Stimulated activated effector memory CD8-positive, alpha-beta T cell treated with anti-CD3 and anti-CD28 coated beads, Interleukin-12 subunit alpha, Interleukin-12 subunit beta, amount 100 ng/mL, for 72 hours (primary cell): ENCODE measurements around the gene IGSF21.

Source experiments
- ATAC-seq: fragments of 150-1000 bp; cut with Tn5 transposase; 2 replicates; pipeline ENCODE4 v1.10.0; 2021
- DNase-seq, 2 donors: peaks; one replicate each; pipeline ENCODE4 v3.0.0; 2021 to 2022; ENCODE audit warnings: low spot score in 2 of 2
- H3K27ac Mint-ChIP-seq: one replicate; pipeline ENCODE4 v1.8.0; 2022; ENCODE audit warnings: mild to moderate bottlenecking, mixed read lengths
- H3K36me3 Mint-ChIP-seq: one replicate; pipeline ENCODE4 v1.8.0; 2022; ENCODE audit warnings: mild to moderate bottlenecking, mixed read lengths
- H3K4me1 Mint-ChIP-seq: one replicate; pipeline ENCODE4 v1.8.0; 2022; ENCODE audit warnings: mixed read lengths
- H3K4me3 Mint-ChIP-seq: one replicate; pipeline ENCODE4 v1.8.0; 2022; ENCODE audit warnings: mild to moderate bottlenecking, mixed read lengths
- H3K9me3 Mint-ChIP-seq: one replicate; pipeline ENCODE4 v1.8.0; 2022; ENCODE audit warnings: mixed read lengths

IGSF21 gene

DNA sequence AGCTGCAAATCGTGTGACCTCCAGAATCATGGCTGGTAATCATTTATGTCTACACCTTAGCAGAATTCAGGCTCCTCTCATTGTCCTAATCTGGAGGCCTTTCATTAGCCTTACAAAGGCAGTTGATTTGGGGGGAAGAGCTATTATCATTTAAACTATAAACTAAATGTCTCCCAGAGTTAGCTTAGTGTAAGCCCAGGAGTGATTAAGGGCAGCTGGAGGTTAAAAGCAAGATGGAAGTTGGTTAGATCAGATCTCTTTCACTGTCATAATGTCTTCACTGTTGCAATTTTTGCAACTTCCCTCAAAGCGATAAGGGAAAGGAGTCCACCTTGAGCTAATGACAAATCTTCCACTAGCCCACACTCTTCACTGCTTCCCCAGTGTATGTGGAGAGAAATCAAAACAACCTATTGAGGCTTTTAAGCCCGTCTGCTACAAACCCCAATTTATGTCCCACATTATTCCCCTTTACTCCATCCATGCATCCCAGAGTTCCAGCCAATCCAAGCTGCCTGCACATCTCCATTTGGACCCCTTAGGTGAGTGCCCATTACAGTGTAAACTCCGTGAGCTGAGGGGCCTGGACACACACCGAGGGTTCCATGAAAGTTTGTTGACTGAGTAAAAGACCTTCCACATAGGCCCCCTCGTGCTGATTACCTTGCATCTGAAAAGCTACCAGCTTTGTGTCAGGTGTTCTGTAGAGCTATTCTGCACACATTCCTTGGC, 311.7 kb downstream of the IGSF21 start:
- no peak for DNase-seq
- Mint-ChIP-seq H3K36me3 (no peaks in the 10 kb centered on the region), H3K9me3 (peaks cover 3% of the 10 kb centered on the region), H3K27ac (no peak overlapping the region), H3K4me1 (no peaks in the 10 kb centered on the region), H3K4me3 (no peak overlapping the region)
- ATAC-seq: no peak

DNA sequence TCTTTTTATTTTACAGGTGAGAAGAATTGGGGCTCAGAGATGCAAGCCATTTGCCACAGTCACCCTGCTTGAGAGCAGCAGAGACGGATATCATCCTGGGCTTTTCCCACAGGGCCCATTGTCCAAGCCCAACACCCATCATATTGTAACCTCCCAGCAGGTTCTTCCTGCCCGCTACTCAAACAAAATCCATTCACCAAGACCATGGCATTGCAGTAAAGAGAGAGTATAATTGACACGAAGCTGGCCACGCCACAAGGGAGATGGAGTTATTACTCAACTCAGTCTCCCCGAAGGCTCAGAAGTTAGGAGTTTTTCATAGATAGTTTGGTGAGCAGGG, 312.2 kb downstream of the IGSF21 start:
- no peak overlapping the region for H3K27ac Mint-ChIP-seq
- no peaks in the 10 kb centered on the region for H3K36me3 Mint-ChIP-seq
- ATAC-seq (no peak), DNase-seq (no peak)
- no peaks in the 10 kb centered on the region for H3K4me1 Mint-ChIP-seq
- H3K9me3 Mint-ChIP-seq: peaks cover 2% of the 10 kb centered on the region
- H3K4me3 Mint-ChIP-seq: no peak overlapping the region

DNA sequence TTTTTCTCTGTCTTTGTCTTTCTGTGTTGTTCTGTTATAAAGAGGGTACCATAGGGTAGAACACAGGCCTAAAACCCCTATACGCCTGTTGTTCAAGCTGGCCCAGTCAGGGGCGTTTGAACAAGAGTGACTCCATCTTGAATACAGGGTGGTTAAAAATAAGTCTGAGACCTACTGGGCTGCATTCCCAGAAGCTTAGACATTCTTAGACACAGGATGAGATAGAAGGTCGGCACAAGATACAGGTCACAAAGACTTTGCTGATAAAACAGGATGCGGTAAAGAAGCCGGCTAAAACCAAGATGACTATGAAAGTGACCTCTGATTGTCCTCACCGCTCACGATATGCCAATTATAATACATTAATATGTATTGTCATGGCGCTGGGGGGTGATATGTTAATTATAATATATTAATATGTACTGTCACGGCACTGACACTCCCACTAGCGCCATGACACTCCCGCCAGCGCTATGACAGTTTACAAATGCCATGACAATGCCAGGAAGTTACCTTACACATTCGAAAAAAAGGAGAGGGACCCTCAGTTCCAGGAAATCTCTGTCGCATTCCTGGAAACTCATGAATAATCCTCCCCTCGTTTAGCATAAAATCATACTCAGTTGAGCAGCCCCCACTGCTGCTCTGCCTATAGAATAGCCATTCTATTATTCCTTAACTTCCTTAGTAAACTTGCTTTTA, 314.6 kb downstream of the IGSF21 start:
- H3K27ac Mint-ChIP-seq: no peak overlapping the region
- H3K4me3 Mint-ChIP-seq: no peak overlapping the region
- DNase-seq: no peak
- no peaks in the 10 kb centered on the region for H3K36me3 Mint-ChIP-seq
- peaks cover 2% of the 10 kb centered on the region for H3K9me3 Mint-ChIP-seq
- H3K4me1 Mint-ChIP-seq: no peaks in the 10 kb centered on the region
- ATAC-seq: no peak

DNA sequence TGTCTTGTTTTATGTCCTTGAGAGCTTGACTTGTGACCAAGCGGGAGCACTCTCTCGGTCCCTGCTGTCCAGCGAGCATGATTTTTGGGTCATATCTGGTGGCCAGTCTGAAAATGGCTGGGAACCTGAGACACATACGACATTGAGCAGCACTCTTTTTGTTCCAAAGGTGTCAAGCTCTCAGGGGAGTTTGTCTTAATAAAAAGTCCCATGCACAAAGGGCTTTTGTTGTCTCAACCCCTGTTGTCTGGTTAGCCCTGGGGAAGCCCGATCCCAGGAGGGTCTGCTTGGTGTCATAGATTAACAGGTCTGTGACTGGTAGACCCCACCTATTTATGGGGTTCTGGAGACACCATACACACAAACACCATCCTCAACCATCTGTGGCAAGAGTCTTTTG, 315.4 kb downstream of the IGSF21 start:
- no peaks in the 10 kb centered on the region for H3K36me3 Mint-ChIP-seq
- H3K9me3 Mint-ChIP-seq: peaks cover 2% of the 10 kb centered on the region
- DNase-seq (no peak), ATAC-seq (no peak)
- H3K4me3 Mint-ChIP-seq: no peak overlapping the region
- H3K27ac Mint-ChIP-seq: no peak overlapping the region
- no peaks in the 10 kb centered on the region for H3K4me1 Mint-ChIP-seq

DNA sequence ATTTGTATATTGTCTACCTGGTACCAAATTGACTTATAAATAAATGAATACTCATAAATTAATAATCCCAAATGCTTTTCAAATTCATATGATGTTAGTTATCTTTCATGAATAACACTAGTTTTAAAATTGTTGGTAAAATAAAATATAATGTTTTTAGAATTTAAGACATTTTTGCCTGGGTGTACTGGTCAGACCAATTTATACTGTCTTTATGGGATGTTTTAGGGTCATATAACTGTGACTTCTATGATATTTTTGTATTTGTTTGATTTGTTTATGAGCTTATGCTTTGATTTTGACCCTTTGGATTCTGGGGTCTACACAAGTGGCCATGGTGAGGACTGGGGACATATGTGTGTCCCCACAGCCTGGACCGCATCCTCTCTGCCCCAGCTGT, 319.0 kb downstream of the IGSF21 start:
- H3K4me3 Mint-ChIP-seq: no peak overlapping the region
- no peaks in the 10 kb centered on the region for H3K4me1 Mint-ChIP-seq
- peaks cover 5% of the 10 kb centered on the region for H3K9me3 Mint-ChIP-seq
- ATAC-seq (no peak), DNase-seq (no peak)
- no peaks in the 10 kb centered on the region for H3K36me3 Mint-ChIP-seq
- H3K27ac Mint-ChIP-seq: no peak overlapping the region
